Smooth muscle cell (in vitro differentiated cells): ENCODE data around the gene FKTN. TPM values are rescaled to one million over a fixed set of nuclear protein-coding genes. Genes with fewer than 3 reads are reported as not detected.
A peak's percentile ranks its signal among the peaks of the same experiment; 100 is the strongest.

Source experiments
- DNase-seq: peaks from one replicate; lab custom pipeline; 2025; ENCODE audit not compliant: unreplicated experiment; lab: John Stamatoyannopoulos, UW
- H2AFZ ChIP-seq: fragments of 200-600 bp; sonication (generic); 2 replicates; pipeline ENCODE4 v1.6.0; 2016; ENCODE audit warnings: antibody characterized with exemption, low read depth, mild to moderate bottlenecking
- H3F3A ChIP-seq: fragments of 200-600 bp; sonication (generic); 2 replicates; pipeline ENCODE4 v1.6.0; 2017; ENCODE audit warnings: antibody characterized with exemption, low read depth
- H3K27ac ChIP-seq: fragments of 200-600 bp; sonication (generic); 2 replicates; pipeline ENCODE4 v1.5.1; 2016; ENCODE audit warnings: low read depth, mild to moderate bottlenecking
- H3K27me3 ChIP-seq: fragments of 200-600 bp; sonication (generic); 2 replicates; pipeline ENCODE4 v1.6.1; 2016; ENCODE audit warnings: low read depth, mild to moderate bottlenecking
- H3K36me3 ChIP-seq: fragments of 200-600 bp; sonication (generic); 2 replicates; pipeline ENCODE4 v1.5.1; 2016; ENCODE audit warnings: low read depth
- H3K4me1 ChIP-seq: fragments of 200-600 bp; sonication (generic); 2 replicates; pipeline ENCODE4 v1.5.1; 2016; ENCODE audit warnings: low read depth
- H3K4me2 ChIP-seq: fragments of 200-600 bp; sonication (generic); 2 replicates; pipeline ENCODE4 v1.6.0; 2016; ENCODE audit warnings: mild to moderate bottlenecking
- H3K4me3 ChIP-seq: fragments of 200-600 bp; sonication (generic); 2 replicates; pipeline ENCODE4 v1.5.1; 2016; ENCODE audit warnings: mild to moderate bottlenecking
- H3K79me2 ChIP-seq: fragments of 200-600 bp; sonication (generic); 2 replicates; pipeline ENCODE4 v1.6.0; 2016; ENCODE audit warnings: low read depth, mild to moderate bottlenecking
- H3K9ac ChIP-seq: fragments of 200-600 bp; sonication (generic); 2 replicates; pipeline ENCODE4 v1.6.0; 2016; ENCODE audit warnings: low read depth
- H3K9me3 ChIP-seq: fragments of 200-600 bp; sonication (generic); replicated peaks from 2 replicates; pipeline ENCODE4 v1.5.1; 2016; ENCODE audit warnings: low read depth
- H4K20me1 ChIP-seq: fragments of 200-600 bp; sonication (generic); 2 replicates; pipeline ENCODE4 v1.6.0; 2016; ENCODE audit warnings: low read depth
- CTCF ChIP-seq: fragments of 200-600 bp; sonication (generic); IDR thresholded peaks from 2 replicates; pipeline ENCODE4 v1.5.1; 2017; ENCODE audit warnings: borderline replicate concordance, mild to moderate bottlenecking, antibody characterized with exemption; ENCODE audit not compliant: insufficient read depth, poor library complexity, severe bottlenecking
- WGBS: methylation state at CpG from one replicate; pipeline ENCODE4 v1.1.7; 2016; ENCODE audit warnings: low lambda C conversion rate; 5-methylcytosine and 5-hydroxymethylcytosine counted together
- polyA plus RNA-seq: library from polyadenylated mRNA; unstranded; fragments of >200 nt; fragmentation: Nextera tagmentation; extraction: Ambion mirVana; gene quantifications from 2 replicates; pipeline ENCODE4 v1.2.1, GENCODE V29; 2016
- total RNA-seq: library from RNA; depleted of rRNA; stranded (reverse); fragments of >200 nt; gene quantifications from 2 replicates; pipeline ENCODE4 v1.2.3, GENCODE V29; 2014

FKTN gene
- total and polyA plus RNA-seq, 2 experiments from 2014 or later, result 6.2 to 11.7 TPM

- Histone ChIP-seq H3K4me1 (no peaks in the 10 kb centered on the region), H3K27me3 (no peaks in the 10 kb centered on the region), H3F3A (no peaks in the 10 kb centered on the region), H3K9ac (no peak overlapping the region), H3K27ac (no peak overlapping the region), H4K20me1 (no peaks in the 10 kb centered on the region), H2AFZ (no peak overlapping the region), H3K4me3 (no peak overlapping the region), H3K4me2 (peak overlapping the region; percentile 65), H3K36me3 (peaks cover 4% of the 10 kb centered on the region), H3K9me3 (no peaks in the 10 kb centered on the region), H3K79me2 (no peaks in the 10 kb centered on the region)
- TF ChIP-seq CTCF, result peak; percentile 63
- no peak for DNase-seq
- 62% methylated on average over 6 of the region's 6 CpGs for WGBS
Measured at GRCh38 chr9:105608721-105609598, 51.0 kb downstream of the FKTN start.

GRCh38 chr9:105621001-105621400 lies 63.1 kb downstream of the FKTN start:
- H2AFZ ChIP-seq, result no peak overlapping the region
- H3K36me3 ChIP-seq, result no peaks in the 10 kb centered on the region
- H3K4me2 ChIP-seq, result no peak overlapping the region
- H4K20me1 ChIP-seq, result no peaks in the 10 kb centered on the region
- no peaks in the 10 kb centered on the region for H3K4me1 ChIP-seq
- no peak overlapping the region for H3K4me3 ChIP-seq
- no peaks in the 10 kb centered on the region for H3K27me3 ChIP-seq
- H3K79me2 ChIP-seq, result no peaks in the 10 kb centered on the region
- DNase-seq, result no peak
- H3F3A ChIP-seq, result no peaks in the 10 kb centered on the region
- H3K27ac ChIP-seq, result no peak overlapping the region
- 94% methylated on average over 2 of the region's 2 CpGs for WGBS
- TF ChIP-seq CTCF, result no peak
- H3K9me3 ChIP-seq, result no peaks in the 10 kb centered on the region
- H3K9ac ChIP-seq, result no peak overlapping the region

- no peaks in the 10 kb centered on the region for H3K27me3 ChIP-seq
- no peak overlapping the region for H3K4me3 ChIP-seq
- H3K36me3 ChIP-seq, result no peaks in the 10 kb centered on the region
- H3F3A ChIP-seq, result no peaks in the 10 kb centered on the region
- WGBS, result 77% methylated on average over 1 of the region's 1 CpG
- no peak overlapping the region for H3K9ac ChIP-seq
- H3K79me2 ChIP-seq, result no peaks in the 10 kb centered on the region
- no peak overlapping the region for H2AFZ ChIP-seq
- TF ChIP-seq CTCF, result no peak
- DNase-seq, result no peak
- no peak overlapping the region for H3K27ac ChIP-seq
- H4K20me1 ChIP-seq, result no peaks in the 10 kb centered on the region
- no peak overlapping the region for H3K4me2 ChIP-seq
- no peaks in the 10 kb centered on the region for H3K9me3 ChIP-seq
- no peaks in the 10 kb centered on the region for H3K4me1 ChIP-seq
Measured at GRCh38 chr9:105625088-105625487, 67.2 kb downstream of the FKTN start.

- H3K4me3 ChIP-seq, result no peak overlapping the region
- no peak overlapping the region for H3K27ac ChIP-seq
- H3K9ac ChIP-seq, result no peak overlapping the region
- H3F3A ChIP-seq, result no peaks in the 10 kb centered on the region
- H3K9me3 ChIP-seq, result no peaks in the 10 kb centered on the region
- no peaks in the 10 kb centered on the region for H3K4me1 ChIP-seq
- H3K36me3 ChIP-seq, result no peaks in the 10 kb centered on the region
- H4K20me1 ChIP-seq, result no peaks in the 10 kb centered on the region
- TF ChIP-seq CTCF, result no peak
- DNase-seq, result no peak
- no peak overlapping the region for H2AFZ ChIP-seq
- H3K79me2 ChIP-seq, result no peaks in the 10 kb centered on the region
- no peak overlapping the region for H3K4me2 ChIP-seq
- 43% methylated on average over 1 of the region's 1 CpG for WGBS
- no peaks in the 10 kb centered on the region for H3K27me3 ChIP-seq
Measured at GRCh38 chr9:105632807-105633206, 74.9 kb downstream of the FKTN start.
